ENCODE results near the gene NWD2.

NWD2 gene

GRCh38 chr4:37483610-37484009, 239.1 kb downstream of the NWD2 start:
- H3K27me3 ChIP-seq (ENCODE audit: insufficient read depth, low read length, poor library complexity): peaks cover 6% of the 10 kb centered on the region
- ATAC-seq (ENCODE audit: insufficient read depth, low read depth) (no peak), DNase-seq (no peak)
- H2AFZ ChIP-seq (ENCODE audit: low read depth, low read length): no peak overlapping the region
- H3K9ac ChIP-seq (ENCODE audit: low read depth, low read length): no peak overlapping the region
- no peak overlapping the region for H3K27ac ChIP-seq (ENCODE audit: low read length)
- H3K79me2 ChIP-seq (ENCODE audit: insufficient read depth, low read length): no peaks in the 10 kb centered on the region
- H3K9me3 ChIP-seq (ENCODE audit: insufficient read depth, low read length, severe bottlenecking): no peaks in the 10 kb centered on the region
- H3K4me3 ChIP-seq (ENCODE audit: low read depth in 1 of 2, low read length in 2 of 2): no peak overlapping the region
- H3K4me1 ChIP-seq (ENCODE audit: insufficient read depth, low read length): no peaks in the 10 kb centered on the region
- no peak overlapping the region for H3K4me2 ChIP-seq (ENCODE audit: insufficient read depth, low read length)
- no peaks in the 10 kb centered on the region for H3K36me3 ChIP-seq (ENCODE audit: insufficient read depth, low read length)
- H4K20me1 ChIP-seq (ENCODE audit: insufficient read depth, low read length): no peaks in the 10 kb centered on the region
- TF ChIP-seq CTCF (IDR thresholded peaks at IDR 0.05; ENCODE audit: borderline replicate concordance, extremely low read depth, low read length, poor library complexity, severe bottlenecking) (no peak), EZH2 (IDR thresholded peaks at IDR 0.05; ENCODE audit: borderline replicate concordance, low read depth, low read length, severe bottlenecking) (no peak)

- no peak for DNase-seq
- Histone ChIP-seq H3K36me3 (ENCODE audit: insufficient read depth, low read length) (no peaks in the 10 kb centered on the region), H3K27me3 (ENCODE audit: insufficient read depth, low read length, poor library complexity) (peaks cover 4% of the 10 kb centered on the region), H3K27ac (ENCODE audit: low read length) (no peak overlapping the region), H3K4me2 (ENCODE audit: insufficient read depth, low read length) (no peak overlapping the region), H3K4me1 (ENCODE audit: insufficient read depth, low read length) (no peaks in the 10 kb centered on the region), H4K20me1 (ENCODE audit: insufficient read depth, low read length) (no peaks in the 10 kb centered on the region), H3K9ac (ENCODE audit: low read depth, low read length) (no peak overlapping the region), H3K4me3 (ENCODE audit: low read depth in 1 of 2, low read length in 2 of 2) (no peak overlapping the region), H2AFZ (ENCODE audit: low read depth, low read length) (no peak overlapping the region), H3K9me3 (ENCODE audit: insufficient read depth, low read length, severe bottlenecking) (no peaks in the 10 kb centered on the region), H3K79me2 (ENCODE audit: insufficient read depth, low read length) (no peaks in the 10 kb centered on the region)
- no peak for TF ChIP-seq CTCF (IDR thresholded peaks at IDR 0.05; ENCODE audit: borderline replicate concordance, extremely low read depth, low read length, poor library complexity, severe bottlenecking)
- TF ChIP-seq EZH2 (IDR thresholded peaks at IDR 0.05; ENCODE audit: borderline replicate concordance, low read depth, low read length, severe bottlenecking): no peak
- ATAC-seq (ENCODE audit: insufficient read depth, low read depth): no peak
Observed at GRCh38 chr4:37486166-37486565, 241.6 kb downstream of the NWD2 start.

GRCh38 chr4:37487668-37488067, 243.1 kb downstream of the NWD2 start:
- no peak overlapping the region for H3K4me3 ChIP-seq (ENCODE audit: low read depth in 1 of 2, low read length in 2 of 2)
- peaks cover 4% of the 10 kb centered on the region for H3K27me3 ChIP-seq (ENCODE audit: insufficient read depth, low read length, poor library complexity)
- ATAC-seq (ENCODE audit: insufficient read depth, low read depth) (no peak), DNase-seq (no peak)
- H3K9ac ChIP-seq (ENCODE audit: low read depth, low read length): no peak overlapping the region
- no peaks in the 10 kb centered on the region for H4K20me1 ChIP-seq (ENCODE audit: insufficient read depth, low read length)
- TF ChIP-seq EZH2 (IDR thresholded peaks at IDR 0.05; ENCODE audit: borderline replicate concordance, low read depth, low read length, severe bottlenecking): no peak
- TF ChIP-seq CTCF (IDR thresholded peaks at IDR 0.05; ENCODE audit: borderline replicate concordance, extremely low read depth, low read length, poor library complexity, severe bottlenecking): no peak
- H3K79me2 ChIP-seq (ENCODE audit: insufficient read depth, low read length): no peaks in the 10 kb centered on the region
- no peaks in the 10 kb centered on the region for H3K9me3 ChIP-seq (ENCODE audit: insufficient read depth, low read length, severe bottlenecking)
- no peak overlapping the region for H3K27ac ChIP-seq (ENCODE audit: low read length)
- no peaks in the 10 kb centered on the region for H3K4me1 ChIP-seq (ENCODE audit: insufficient read depth, low read length)
- no peak overlapping the region for H3K4me2 ChIP-seq (ENCODE audit: insufficient read depth, low read length)
- H2AFZ ChIP-seq (ENCODE audit: low read depth, low read length): no peak overlapping the region
- H3K36me3 ChIP-seq (ENCODE audit: insufficient read depth, low read length): no peaks in the 10 kb centered on the region

GRCh38 chr4:37489697-37490096, 245.2 kb downstream of the NWD2 start:
- no peaks in the 10 kb centered on the region for H3K79me2 ChIP-seq (ENCODE audit: insufficient read depth, low read length)
- H3K9me3 ChIP-seq (ENCODE audit: insufficient read depth, low read length, severe bottlenecking): no peaks in the 10 kb centered on the region
- H3K27me3 ChIP-seq (ENCODE audit: insufficient read depth, low read length, poor library complexity): peaks cover 4% of the 10 kb centered on the region
- H3K27ac ChIP-seq (ENCODE audit: low read length): no peak overlapping the region
- H3K9ac ChIP-seq (ENCODE audit: low read depth, low read length): no peak overlapping the region
- H3K4me2 ChIP-seq (ENCODE audit: insufficient read depth, low read length): no peak overlapping the region
- H4K20me1 ChIP-seq (ENCODE audit: insufficient read depth, low read length): no peaks in the 10 kb centered on the region
- DNase-seq (no peak), ATAC-seq (ENCODE audit: insufficient read depth, low read depth) (no peak)
- no peak overlapping the region for H3K4me3 ChIP-seq (ENCODE audit: low read depth in 1 of 2, low read length in 2 of 2)
- TF ChIP-seq CTCF (IDR thresholded peaks at IDR 0.05; ENCODE audit: borderline replicate concordance, extremely low read depth, low read length, poor library complexity, severe bottlenecking) (no peak), EZH2 (IDR thresholded peaks at IDR 0.05; ENCODE audit: borderline replicate concordance, low read depth, low read length, severe bottlenecking) (no peak)
- H3K4me1 ChIP-seq (ENCODE audit: insufficient read depth, low read length): no peaks in the 10 kb centered on the region
- H2AFZ ChIP-seq (ENCODE audit: low read depth, low read length): no peak overlapping the region
- H3K36me3 ChIP-seq (ENCODE audit: insufficient read depth, low read length): no peaks in the 10 kb centered on the region
